Transverse colon (tissue), 4 donors: ENCODE data around the gene RBM48. TPM values are rescaled to one million over a fixed set of nuclear protein-coding genes. Genes with fewer than 3 reads are reported as not detected.

Source experiments
- DNase-seq: peaks from one replicate; pipeline ENCODE4 v3.0.0-alpha.2; 2019
- H3K27ac ChIP-seq, 4 donors: fragments of 200-600 bp; sonication (generic); 2 replicates each; pipeline ENCODE4 v1.5.1; 2016 to 2018; ENCODE audit warnings: inconsistent platforms in 4 of 4
- H3K27me3 ChIP-seq: fragments of 200-600 bp; sonication (generic); 2 replicates; pipeline ENCODE4 v1.5.1; 2017; ENCODE audit warnings: inconsistent platforms
- H3K36me3 ChIP-seq, 4 donors: fragments of 200-600 bp; sonication (generic); 2 replicates each; pipeline ENCODE4 v1.5.1; 2017 to 2019; ENCODE audit warnings: inconsistent platforms in 4 of 4
- H3K4me1 ChIP-seq, 4 donors: fragments of 200-600 bp; sonication (generic); 2 replicates each; pipeline ENCODE4 v1.5.1; 2017 to 2020; ENCODE audit warnings: inconsistent platforms in 4 of 4
- H3K4me3 ChIP-seq, 4 donors: fragments of 200-600 bp; sonication (generic); 1 replicate in 1 of 4; 2 replicates in 3 of 4; pipeline versions ENCODE4 v1.5.1 to v1.6.1; 2017 to 2019; ENCODE audit warnings: inconsistent platforms in 4 of 4
- H3K9me3 ChIP-seq, 2 donors: fragments of 200-600 bp; sonication (generic); 2 replicates each; pipeline ENCODE4 v1.5.1; 2017 to 2019; ENCODE audit warnings: inconsistent platforms in 2 of 2
- CTCF ChIP-seq, 5 experiments: fragments of 200-600 bp in 3 of 5; fragments of 450-650 bp in 2 of 5; sonication (generic) in 3 of 5; IDR thresholded peaks; 1 replicate in 2 of 5; 2 replicates in 3 of 5; pipeline ENCODE4 v1.5.1; 2016 to 2017; ENCODE audit warnings: antibody characterized with exemption in 5 of 5, inconsistent platforms in 3 of 5, mild to moderate bottlenecking in 2 of 5, moderate library complexity in 1 of 5
- EP300 ChIP-seq: sonication (generic); formaldehyde crosslinking; IDR thresholded peaks from one replicate; pipeline ENCODE4 v1.6.1; 2017; ENCODE audit warnings: antibody characterized with exemption, low read depth
- POLR2A ChIP-seq: fragments of 450-650 bp; IDR thresholded peaks from one replicate; pipeline ENCODE4 v1.6.1; 2016; ENCODE audit warnings: antibody characterized with exemption, mild to moderate bottlenecking, moderate library complexity
- POLR2AphosphoS5 ChIP-seq, 3 donors: sonication (generic); formaldehyde crosslinking; IDR thresholded peaks; one replicate each; pipeline ENCODE4 v1.6.1; 2016; ENCODE audit warnings: antibody characterized with exemption in 3 of 3
- WGBS, 2 donors: methylation state at CpG; one replicate each; pipeline ENCODE4 v1.1.5; 2018; ENCODE audit warnings: low coverage in 1 of 2; 5-methylcytosine and 5-hydroxymethylcytosine counted together
- in situ Hi-C, 4 donors: fragments of 200-750 bp; cut with MboI; loops; one replicate each; pipeline versions ENCODE4 v1.15.0 to v1.15.1; 2017; ENCODE audit warnings: low sequenced_read_pairs in 3 of 4, low pct_ligation_motif_present in 1 of 4, low pct_unique_long_range_greater_than_20kb in 1 of 4
- intact Hi-C: fragments of 100-400 bp; cut with DNase I; formaldehyde crosslinking; loops from one replicate; pipeline ENCODE4 v1.15.1; 2023; ENCODE audit warnings: low total_unique reads
- total RNA-seq, 4 donors: library from RNA; depleted of rRNA; stranded (reverse); fragments of >200 nt; gene quantifications; one replicate each; pipeline ENCODE4 v1.1.0, GENCODE V29; 2016

RBM48 gene
- total RNA-seq, 4 donors from 2014 or later = 11.5 to 19.8 (median 16.0) TPM

DNA sequence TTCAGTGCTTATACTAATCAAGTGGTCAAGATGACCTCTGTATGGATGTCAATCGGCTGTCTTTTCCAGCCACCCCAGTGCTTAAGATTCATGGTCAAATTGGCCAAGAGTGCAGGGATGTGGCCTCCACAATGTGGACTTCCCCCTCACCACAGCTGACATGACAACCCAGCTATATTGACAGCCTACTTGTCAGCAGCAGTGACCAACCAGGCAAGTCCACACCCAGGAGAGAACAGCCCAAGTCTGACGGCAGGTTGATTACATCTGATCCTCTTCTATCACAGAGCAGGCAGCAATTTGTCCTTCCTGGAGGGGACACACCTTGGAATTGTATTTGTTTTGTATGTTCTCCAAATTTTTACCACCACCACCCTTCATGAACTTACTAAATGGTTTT, 42.6 kb upstream of the RBM48 start:
- TF ChIP-seq POLR2A (no peak), EP300 (no peak), CTCF (IDR thresholded peaks at IDR 0.05) (no peak), POLR2AphosphoS5 (IDR thresholded peaks at IDR 0.05) (peak in 1 of 3 donors; percentile 32)
- peak; percentile 74 for DNase-seq
- intact Hi-C loops = no loop called here
- H3K4me1 ChIP-seq = peaks cover 0 to 14% (median 0%) of the 10 kb centered on the region in 4 donors
- WGBS, 2 donors = 55% methylated on average over 2 of the region's 2 CpGs; no CpG with 5 or more reads in 1 of the 2 donors
- peak overlapping the region; percentile 49 to 68 (median 64) for H3K27ac ChIP-seq
- no peaks in the 10 kb centered on the region for H3K27me3 ChIP-seq
- H3K4me3 ChIP-seq = no peak overlapping the region
- in situ Hi-C loops = no loop called here
- peaks cover 0 to 28% (median 7%) of the 10 kb centered on the region in 4 donors for H3K36me3 ChIP-seq
- no peaks in the 10 kb centered on the region for H3K9me3 ChIP-seq

DNA sequence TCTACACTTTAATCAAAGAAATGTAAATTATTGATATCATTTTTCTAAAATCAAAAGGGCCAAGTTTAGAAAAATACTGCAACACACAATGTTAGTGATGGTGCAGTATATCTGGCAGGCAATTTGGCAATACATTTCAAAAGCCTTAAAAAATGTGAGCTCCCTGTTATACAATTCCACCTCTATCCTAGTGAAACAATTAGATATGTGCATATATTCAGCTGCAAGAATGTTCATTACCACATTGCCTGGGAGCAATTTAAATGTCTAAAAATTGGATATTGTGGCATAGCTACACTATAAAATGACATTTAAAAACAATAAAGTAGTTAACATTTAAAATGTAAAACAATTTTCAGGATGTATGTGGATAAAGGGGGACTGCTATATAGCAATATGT, 40.8 kb upstream of the RBM48 start:
- no peak overlapping the region for H3K27ac ChIP-seq
- H3K9me3 ChIP-seq = no peaks in the 10 kb centered on the region
- DNase-seq = no peak
- in situ Hi-C loops = no loop called here
- TF ChIP-seq POLR2AphosphoS5 (IDR thresholded peaks at IDR 0.05) (no peak), POLR2A (no peak), EP300 (no peak), CTCF (IDR thresholded peaks at IDR 0.05) (no peak)
- H3K27me3 ChIP-seq = no peaks in the 10 kb centered on the region
- intact Hi-C loops = no loop called here
- no peak overlapping the region for H3K4me3 ChIP-seq
- H3K36me3 ChIP-seq = peaks cover 0 to 44% (median 12%) of the 10 kb centered on the region in 4 donors
- peaks cover 0 to 14% (median 0%) of the 10 kb centered on the region in 4 donors for H3K4me1 ChIP-seq

- Histone ChIP-seq H3K9me3 (no peaks in the 10 kb centered on the region), H3K36me3 (peaks cover 0 to 62% (median 19%) of the 10 kb centered on the region in 4 donors), H3K27ac (no peak overlapping the region), H3K4me3 (no peak overlapping the region), H3K4me1 (peaks cover 0 to 14% (median 0%) of the 10 kb centered on the region in 4 donors), H3K27me3 (no peaks in the 10 kb centered on the region)
- DNase-seq = no peak
- 97 to 100% methylated on average over 1 of the region's 1 CpG for WGBS, 2 donors
- intact Hi-C loops (no loop called here), in situ Hi-C loops (no loop called here)
- TF ChIP-seq EP300 (no peak), POLR2AphosphoS5 (IDR thresholded peaks at IDR 0.05) (no peak), POLR2A (no peak), CTCF (IDR thresholded peaks at IDR 0.05) (no peak)
Observed at GRCh38 chr7:92489634-92490033, 39.0 kb upstream of the RBM48 start.

DNA sequence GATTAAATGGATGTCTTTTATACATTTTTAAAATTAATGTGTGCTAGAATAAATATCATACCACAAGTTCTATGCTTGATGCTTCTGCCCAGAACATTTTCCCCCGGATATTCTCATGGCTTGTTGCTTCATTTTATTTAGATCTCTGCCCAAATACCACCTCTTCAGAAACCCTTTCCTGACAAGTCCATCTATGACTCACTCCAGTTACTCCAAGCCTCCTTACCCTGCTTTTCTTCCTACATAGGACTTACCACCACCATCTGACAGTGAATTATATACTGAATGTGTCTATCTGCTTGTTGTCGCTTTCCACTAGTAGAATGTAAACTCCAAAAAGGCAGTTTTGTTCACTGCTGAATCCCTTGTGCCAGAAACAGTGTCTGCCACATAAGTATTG, 31.7 kb upstream of the RBM48 start:
- in situ Hi-C loops = no loop called here
- no peak for DNase-seq
- H3K4me1 ChIP-seq = no peaks in the 10 kb centered on the region
- peaks cover 0 to 72% (median 15%) of the 10 kb centered on the region in 4 donors for H3K36me3 ChIP-seq
- no peaks in the 10 kb centered on the region for H3K27me3 ChIP-seq
- no peak overlapping the region for H3K4me3 ChIP-seq
- H3K9me3 ChIP-seq = no peaks in the 10 kb centered on the region
- TF ChIP-seq POLR2AphosphoS5 (IDR thresholded peaks at IDR 0.05) (no peak), POLR2A (no peak), EP300 (no peak), CTCF (IDR thresholded peaks at IDR 0.05) (no peak)
- intact Hi-C loops = no loop called here
- no peak overlapping the region for H3K27ac ChIP-seq
- 91 to 94% methylated on average over 2 of the region's 2 CpGs for WGBS, 2 donors
